CD4-positive, CD25-positive, alpha-beta regulatory T cell (primary cell): ENCODE results near the gene MARCHF10. TPM values are rescaled to one million over a fixed set of nuclear protein-coding genes. Genes with fewer than 3 reads are reported as not detected.
"Not testable (repeated sequence)": the region's sequence is repeated elsewhere in the genome, so short reads cannot be mapped to it uniquely, and the experiment has no call there.

Experiments
- ATAC-seq, 2 donors: fragments of 150-1000 bp; cut with Tn5 transposase; one replicate each; pipeline ENCODE4 v1.10.0; 2021; ENCODE audit warnings: low read depth in 2 of 2, moderate number of reproducible peaks in 2 of 2, moderate library complexity in 1 of 2
- DNase-seq, 3 donors: peaks; one replicate each; pipeline versions ENCODE4 v3.0.0 to v3.0.0-alpha.2; 2012 to 2022; ENCODE audit warnings: mixed read lengths in 1 of 3
- H3K27ac ChIP-seq: one replicate; pipeline ENCODE4 v1.7.0; 2013; ENCODE audit warnings: mild to moderate bottlenecking, low read length; ENCODE audit not compliant: insufficient read depth, poor library complexity, severe bottlenecking
- H3K27me3 ChIP-seq: one replicate; pipeline ENCODE4 v1.7.0; 2013; ENCODE audit warnings: low read length; ENCODE audit not compliant: control insufficient read depth, insufficient read depth
- H3K36me3 ChIP-seq: one replicate; pipeline ENCODE4 v1.7.0; 2013; ENCODE audit warnings: mild to moderate bottlenecking, low read length, moderate library complexity; ENCODE audit not compliant: control insufficient read depth, insufficient read depth
- H3K4me1 ChIP-seq: 2 replicates; pipeline ENCODE4 v1.7.0; 2013; ENCODE audit warnings: mild to moderate bottlenecking, low read length; ENCODE audit not compliant: insufficient read depth, control insufficient read depth, poor library complexity, severe bottlenecking
- H3K4me3 ChIP-seq: one replicate; pipeline ENCODE4 v1.7.0; 2013; ENCODE audit warnings: low read depth, mild to moderate bottlenecking, low read length, moderate library complexity
- H3K9me3 ChIP-seq, 2 experiments: 1 replicate in 1 of 2; 2 replicates in 1 of 2; pipeline ENCODE4 v1.7.0; 2013; ENCODE audit warnings: low read length in 2 of 2, mild to moderate bottlenecking in 1 of 2, moderate library complexity in 1 of 2; ENCODE audit not compliant: control insufficient read depth in 2 of 2
- H3K27ac Mint-ChIP-seq, 3 donors: one replicate each; pipeline ENCODE4 v1.8.0; 2020 to 2022; ENCODE audit warnings: mild to moderate bottlenecking in 3 of 3, mixed read lengths in 3 of 3, moderate library complexity in 2 of 3
- H3K27me3 Mint-ChIP-seq: one replicate; pipeline ENCODE4 v1.8.0; 2022; ENCODE audit warnings: mild to moderate bottlenecking, mixed read lengths
- H3K36me3 Mint-ChIP-seq: one replicate; pipeline ENCODE4 v1.8.0; 2020; ENCODE audit warnings: mixed read lengths
- H3K4me1 Mint-ChIP-seq, 4 donors: one replicate each; pipeline ENCODE4 v1.8.0; 2020 to 2022; ENCODE audit warnings: mixed read lengths in 4 of 4, mild to moderate bottlenecking in 1 of 4
- H3K4me3 Mint-ChIP-seq, 4 donors: one replicate each; pipeline ENCODE4 v1.8.0; 2020 to 2022; ENCODE audit warnings: mild to moderate bottlenecking in 4 of 4, mixed read lengths in 4 of 4, moderate library complexity in 3 of 4
- H3K9me3 Mint-ChIP-seq, 7 donors: one replicate each; pipeline ENCODE4 v1.8.0; 2020 to 2022; ENCODE audit warnings: mixed read lengths in 7 of 7, mild to moderate bottlenecking in 3 of 7, moderate library complexity in 2 of 7
- polyA plus RNA-seq, 4 donors: library from polyadenylated mRNA; unstranded; fragments of 300-500 nt; fragmentation: Illumina TruSeq; gene quantifications; one replicate each; pipeline ENCODE4 v1.2.3, GENCODE V29; 2021
- total RNA-seq: library from RNA; stranded (reverse); gene quantifications from one replicate; pipeline ENCODE4 v1.2.3, GENCODE V29; 2022

The MARCHF10 gene
- total and polyA plus RNA-seq, 5 donors from 2014 or later, result 0.12 to 0.48 (median 0.18) TPM; not detected in 2

GRCh38 chr17:62704381-62704971 lies 103.6 kb downstream of the MARCHF10 start:
- no peak overlapping the region for H3K27ac ChIP-seq

DNA sequence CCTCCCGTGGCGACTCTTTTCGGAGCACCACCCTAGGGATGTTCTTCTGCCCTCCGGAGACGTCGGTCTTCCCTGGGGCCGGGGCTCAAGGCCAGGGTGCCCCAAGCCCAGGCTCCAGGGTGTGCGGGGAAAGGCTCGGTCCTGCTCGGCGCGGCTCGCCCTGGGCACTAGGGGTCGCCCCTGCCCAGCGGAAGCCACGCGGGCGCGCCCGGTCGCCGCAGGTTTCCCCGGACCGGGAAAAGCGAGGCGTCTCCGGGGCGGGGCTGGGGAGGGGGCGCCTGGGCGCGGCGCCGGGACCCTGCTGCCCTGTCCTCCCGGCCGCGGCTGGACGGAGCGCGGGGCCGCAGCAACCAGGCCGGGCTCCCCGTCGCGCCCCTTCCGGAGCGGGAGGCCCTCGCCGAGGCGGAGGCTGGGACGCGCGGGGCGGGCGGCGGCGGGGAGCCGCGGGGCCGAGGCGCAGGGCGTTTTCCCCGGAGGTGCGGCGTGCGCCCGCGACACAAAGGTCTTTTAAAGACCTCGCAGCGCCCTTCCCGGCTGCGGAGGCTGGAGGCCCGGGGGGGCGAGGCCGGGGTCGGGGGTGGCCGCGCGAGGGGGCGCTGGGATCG lies 104.2 kb downstream of the MARCHF10 start:
- Mint-ChIP-seq H3K27ac (no peak overlapping the region), H3K9me3 (no peaks in the 10 kb centered on the region), H3K4me1 (peaks cover 0 to 9% (median 4%) of the 10 kb centered on the region in 4 donors), H3K27me3 (peaks cover 24% of the 10 kb centered on the region), H3K36me3 (no peaks in the 10 kb centered on the region), H3K4me3 (peak overlapping the region in 3 of 4 donors; percentile 1 to 60 (median 48))
- Histone ChIP-seq H3K36me3 (no peaks in the 10 kb centered on the region), H3K27ac (no peak overlapping the region), H3K27me3 (no peaks in the 10 kb centered on the region), H3K4me3 (no peak overlapping the region), H3K4me1 (peaks cover 10% of the 10 kb centered on the region), H3K9me3 (no peaks in the 10 kb centered on the region)
- peak; percentile 84 to 85 for ATAC-seq
- DNase-seq, result peak; percentile 43 to 63 (median 51)

More at GRCh38 chr17:62704381-62704971, 103.6 kb downstream of the MARCHF10 start:
- peaks cover 24% of the 10 kb centered on the region for H3K27me3 Mint-ChIP-seq
- Histone ChIP-seq H3K27me3 (no peaks in the 10 kb centered on the region), H3K9me3 (no peaks in the 10 kb centered on the region), H3K4me1 (peaks cover 10% of the 10 kb centered on the region), H3K4me3 (no peak overlapping the region), H3K36me3 (no peaks in the 10 kb centered on the region)
- no peak for ATAC-seq
- peaks cover 0 to 9% (median 4%) of the 10 kb centered on the region in 4 donors for H3K4me1 Mint-ChIP-seq
- H3K27ac Mint-ChIP-seq, result no peak overlapping the region
- H3K36me3 Mint-ChIP-seq, result no peaks in the 10 kb centered on the region
- H3K9me3 Mint-ChIP-seq, result no peaks in the 10 kb centered on the region
- peak overlapping the region; percentile 56 to 85 (median 80) for H3K4me3 Mint-ChIP-seq
- no peak for DNase-seq

DNA sequence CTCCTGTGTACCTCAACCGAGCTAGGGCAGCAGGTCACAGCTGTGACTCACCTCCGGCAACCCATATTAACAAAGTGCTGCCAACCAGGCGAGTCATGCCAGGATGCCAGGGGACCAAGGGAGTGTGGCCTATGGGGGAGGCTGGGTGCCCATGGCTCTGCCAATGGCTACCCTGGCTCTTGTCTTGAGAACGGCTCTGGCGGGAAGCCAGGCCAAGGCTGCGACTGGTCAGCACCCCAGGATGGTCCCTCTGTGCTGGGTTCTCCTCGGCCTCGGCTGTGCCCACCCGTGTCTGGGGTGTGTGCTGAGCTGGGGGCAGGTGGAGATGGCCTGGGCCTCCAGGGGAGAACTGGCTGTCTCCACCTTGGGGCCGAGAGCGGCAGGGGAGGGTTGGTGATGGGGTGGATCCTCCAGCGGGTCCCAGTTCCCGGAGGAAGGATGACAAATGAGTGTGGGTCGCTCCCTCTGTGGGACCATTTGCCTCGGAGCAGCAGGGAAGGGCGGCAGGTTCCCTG lies 104.8 kb downstream of the MARCHF10 start:
- H3K4me3 ChIP-seq, result no peak overlapping the region

DNA sequence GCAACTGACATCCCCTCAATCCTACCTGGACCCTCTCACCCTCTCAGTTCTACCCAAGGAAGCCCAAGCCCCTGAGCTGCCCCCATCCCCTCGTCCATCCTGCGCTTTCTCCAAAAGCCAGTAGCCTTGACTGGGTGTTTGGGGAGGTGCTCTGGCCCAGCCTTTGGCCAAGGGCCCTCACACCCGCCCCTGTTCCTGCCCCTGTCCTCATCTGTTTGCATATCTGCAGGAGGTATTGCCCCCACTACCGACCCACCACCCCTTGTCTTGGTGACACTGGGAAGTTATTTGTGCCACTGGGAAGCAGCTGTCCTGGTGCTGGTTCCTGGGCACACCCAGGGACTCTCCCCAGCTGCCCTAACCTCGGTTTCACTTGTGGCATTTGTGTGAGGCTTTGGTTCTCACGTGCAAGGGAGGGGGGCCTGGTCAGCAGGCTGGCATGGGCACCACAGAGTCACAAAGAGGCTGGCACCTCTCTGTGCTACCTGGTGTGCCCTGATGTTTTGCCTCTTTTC lies 105.3 kb downstream of the MARCHF10 start:
- Histone ChIP-seq H3K4me3 (no peak overlapping the region), H3K9me3 (no peaks in the 10 kb centered on the region), H3K36me3 (no peaks in the 10 kb centered on the region), H3K27ac (no peak overlapping the region), H3K4me1 (peaks cover 10% of the 10 kb centered on the region), H3K27me3 (no peaks in the 10 kb centered on the region)
- no peaks in the 10 kb centered on the region for H3K36me3 Mint-ChIP-seq
- H3K27me3 Mint-ChIP-seq, result peaks cover 24% of the 10 kb centered on the region
- no peak overlapping the region for H3K27ac Mint-ChIP-seq
- ATAC-seq (no peak), DNase-seq (no peak)
- H3K4me3 Mint-ChIP-seq, result peak overlapping the region in 2 of 4 donors; percentile 41 to 60
- peaks cover 0 to 9% (median 4%) of the 10 kb centered on the region in 4 donors for H3K4me1 Mint-ChIP-seq
- no peaks in the 10 kb centered on the region for H3K9me3 Mint-ChIP-seq

More for the DNA sequence above, 104.8 kb downstream of the MARCHF10 start:
- peak in 1 of 2 donors; percentile 19 for ATAC-seq
- Mint-ChIP-seq H3K4me3 (peak overlapping the region in 3 of 4 donors; percentile 48 to 87 (median 60)), H3K36me3 (no peaks in the 10 kb centered on the region), H3K9me3 (no peaks in the 10 kb centered on the region), H3K27me3 (peaks cover 24% of the 10 kb centered on the region), H3K27ac (no peak overlapping the region), H3K4me1 (peaks cover 0 to 9% (median 4%) of the 10 kb centered on the region in 4 donors)
- Histone ChIP-seq H3K27ac (no peak overlapping the region), H3K27me3 (no peaks in the 10 kb centered on the region), H3K9me3 (no peaks in the 10 kb centered on the region), H3K4me1 (peaks cover 10% of the 10 kb centered on the region), H3K36me3 (no peaks in the 10 kb centered on the region)
- no peak for DNase-seq

DNA sequence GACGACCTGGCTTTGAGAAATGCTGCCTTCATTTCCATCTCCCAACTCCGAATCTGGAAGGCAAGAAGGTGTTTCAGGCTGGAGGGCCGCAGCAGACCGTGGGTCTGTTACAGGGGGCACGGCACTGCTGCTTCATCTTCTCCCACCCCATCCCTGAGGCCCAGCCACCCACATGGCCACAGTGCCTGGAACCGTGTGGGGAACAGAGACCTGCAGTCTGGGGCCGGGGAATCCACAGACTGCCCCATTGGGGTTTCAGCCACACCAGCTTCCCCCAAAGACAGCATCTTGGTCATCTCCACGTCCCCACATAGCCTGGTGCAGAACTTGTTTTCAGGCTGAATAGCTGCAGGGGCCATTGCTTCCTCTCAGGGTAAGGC lies 106.4 kb downstream of the MARCHF10 start:
- H3K27me3 ChIP-seq, result no peaks in the 10 kb centered on the region
- H3K27ac ChIP-seq, result no peak overlapping the region
- H3K36me3 ChIP-seq, result no peaks in the 10 kb centered on the region
- Mint-ChIP-seq H3K4me3 (peak overlapping the region in 1 of 4 donors; percentile 16), H3K4me1 (peaks cover 0 to 9% (median 4%) of the 10 kb centered on the region in 4 donors), H3K36me3 (no peaks in the 10 kb centered on the region), H3K27ac (no peak overlapping the region), H3K9me3 (no peaks in the 10 kb centered on the region), H3K27me3 (peaks cover 21% of the 10 kb centered on the region)
- DNase-seq (no peak), ATAC-seq (no peak)
- no peaks in the 10 kb centered on the region for H3K9me3 ChIP-seq
- H3K4me1 ChIP-seq, result peaks cover 10% of the 10 kb centered on the region
- no peak overlapping the region for H3K4me3 ChIP-seq

DNA sequence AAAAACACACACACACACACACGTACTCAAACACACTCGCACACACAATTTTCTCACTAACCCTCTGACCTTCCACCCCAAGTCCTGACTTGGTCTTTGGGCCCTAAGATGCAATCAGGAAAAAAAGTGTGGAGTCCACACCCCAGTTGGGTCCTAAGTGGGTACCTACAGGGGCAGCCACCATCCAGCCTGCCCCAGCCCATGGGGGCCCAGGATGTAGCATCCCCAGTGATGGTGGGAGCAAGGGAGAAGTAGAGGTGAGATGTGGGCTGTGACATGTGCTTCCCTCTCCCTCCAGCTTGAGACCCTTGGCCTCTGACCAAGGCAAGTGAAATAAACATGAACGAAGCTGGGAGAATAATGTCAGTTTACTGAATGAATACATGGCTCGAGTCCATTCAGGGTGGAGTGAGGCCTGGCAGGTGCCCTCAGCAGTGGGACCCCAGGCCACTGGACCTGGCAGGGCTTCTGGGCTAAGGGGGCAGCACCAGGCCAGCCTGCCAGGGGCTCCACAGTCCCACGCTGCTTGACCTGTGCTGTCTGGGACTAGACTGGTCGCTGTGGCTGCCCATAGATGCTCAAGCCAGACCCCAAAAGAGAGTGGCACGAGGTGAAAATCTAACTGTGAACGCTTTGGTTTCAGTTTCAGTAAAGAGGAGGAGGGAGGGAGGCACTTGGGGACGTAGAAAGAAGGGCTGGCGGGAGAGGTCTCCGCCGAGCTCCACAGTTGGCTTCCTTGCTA lies 107.0 kb downstream of the MARCHF10 start:
- Histone ChIP-seq H3K9me3 (no peaks in the 10 kb centered on the region), H3K27ac (no peak overlapping the region), H3K4me1 (peaks cover 10% of the 10 kb centered on the region), H3K36me3 (no peaks in the 10 kb centered on the region), H3K27me3 (no peaks in the 10 kb centered on the region), H3K4me3 (no peak overlapping the region)
- H3K9me3 Mint-ChIP-seq, result no peaks in the 10 kb centered on the region
- no peaks in the 10 kb centered on the region for H3K36me3 Mint-ChIP-seq
- DNase-seq, result no peak
- peaks cover 16% of the 10 kb centered on the region for H3K27me3 Mint-ChIP-seq
- H3K27ac Mint-ChIP-seq, result no peak overlapping the region
- H3K4me3 Mint-ChIP-seq, result no peak overlapping the region
- ATAC-seq, result no peak
- peaks cover 0 to 9% (median 4%) of the 10 kb centered on the region in 4 donors for H3K4me1 Mint-ChIP-seq

DNA sequence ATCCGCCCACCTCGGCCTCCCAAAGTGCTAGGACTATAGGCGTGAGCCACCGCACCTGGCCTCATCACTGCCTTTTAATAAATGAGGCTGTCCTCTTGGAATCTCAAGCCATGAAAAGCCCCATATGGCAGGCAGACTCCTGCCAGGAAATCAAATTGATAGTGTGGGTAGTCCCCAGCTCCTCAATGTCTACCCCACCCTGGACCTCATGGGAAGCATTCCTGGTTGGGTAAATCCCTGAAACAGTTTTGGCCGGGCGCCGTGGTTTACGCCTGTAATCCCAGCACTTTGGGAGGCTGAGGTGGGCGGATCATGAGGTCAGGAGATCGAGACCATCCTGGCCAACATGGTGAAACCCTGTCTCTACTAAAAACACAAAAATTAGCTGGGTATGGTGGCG lies 109.7 kb downstream of the MARCHF10 start:
- not testable (repeated sequence) for DNase-seq, H3K9me3 ChIP-seq, ATAC-seq, H3K27me3 Mint-ChIP-seq, H3K27ac Mint-ChIP-seq, H3K27me3 ChIP-seq, H3K4me3 ChIP-seq, H3K4me1 Mint-ChIP-seq, H3K27ac ChIP-seq, H3K4me1 ChIP-seq, H3K4me3 Mint-ChIP-seq, H3K36me3 ChIP-seq, H3K9me3 Mint-ChIP-seq, H3K36me3 Mint-ChIP-seq
